Brain pericyte (primary cell): ENCODE measurements around the gene DNAH1.

Experiments used
- DNase-seq: peaks from one replicate; pipeline ENCODE4 v3.0.0-alpha.2; 2012; ENCODE audit warnings: low read depth, low spot score

DNAH1 gene

DNA sequence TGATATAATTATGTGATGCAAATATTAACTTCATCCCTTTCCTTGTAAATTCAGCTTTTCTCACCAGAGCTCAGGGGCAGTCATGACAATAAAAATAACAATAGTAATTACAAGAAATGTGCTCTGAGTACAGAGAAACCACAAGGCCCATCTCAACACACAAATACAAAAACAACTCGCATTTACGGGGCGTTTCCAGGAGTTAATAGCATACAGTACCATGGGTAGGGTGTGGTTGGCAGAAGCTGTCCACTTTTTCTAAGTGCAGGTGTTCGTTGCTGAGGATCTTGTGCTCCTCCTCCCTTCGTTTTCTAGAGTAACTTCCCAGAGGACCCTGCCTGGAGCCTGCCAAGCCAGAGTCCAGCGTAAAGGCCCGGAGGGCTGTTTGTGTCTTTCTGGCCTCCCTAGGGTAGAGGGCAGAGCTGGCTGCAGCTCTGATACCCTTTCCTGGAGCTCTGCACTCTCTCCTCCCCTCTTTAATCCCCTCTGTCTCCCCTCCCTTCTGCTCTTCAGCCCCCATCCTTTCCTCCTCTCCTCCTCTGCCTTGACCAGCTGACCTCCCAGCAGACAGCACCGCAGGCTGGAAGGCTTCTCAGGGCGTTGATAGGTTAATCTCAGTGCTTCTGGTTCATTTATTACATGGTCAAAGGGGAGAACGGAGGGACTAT, 117.3 kb downstream of the DNAH1 start:
- no peak for DNase-seq

GRCh38 chr3:52433996-52434479, 117.9 kb downstream of the DNAH1 start:
- no peak for DNase-seq

DNA sequence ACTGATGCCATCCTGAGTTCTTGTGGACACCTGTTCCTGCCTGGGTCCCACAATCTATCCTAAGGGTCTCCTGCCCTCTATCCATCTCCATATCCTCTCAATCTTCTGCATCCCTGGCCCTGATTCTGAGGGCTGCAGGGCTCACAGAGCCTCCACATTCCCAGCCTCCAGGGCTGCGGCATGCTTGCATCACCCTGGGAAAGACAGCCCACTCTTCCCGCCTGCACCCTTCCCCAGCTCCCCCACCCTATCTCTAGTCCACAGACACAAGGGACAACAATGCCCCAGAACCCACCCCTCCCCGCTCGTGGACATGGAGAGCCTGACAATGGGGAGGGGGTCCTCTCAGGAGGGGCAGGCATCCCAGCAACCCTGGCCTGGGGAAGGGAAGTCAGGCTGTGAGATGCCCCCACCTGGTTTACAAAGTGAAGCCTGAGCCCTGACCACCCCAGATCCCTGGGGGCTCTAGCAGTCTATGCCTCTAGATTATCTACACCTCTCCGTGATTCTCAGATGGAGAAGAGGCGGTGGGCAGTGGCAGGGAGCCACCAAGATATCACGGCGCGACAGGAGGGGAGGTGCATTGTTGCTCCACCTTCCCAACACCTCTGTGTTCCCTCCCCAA, 118.5 kb downstream of the DNAH1 start:
- no peak for DNase-seq

DNA sequence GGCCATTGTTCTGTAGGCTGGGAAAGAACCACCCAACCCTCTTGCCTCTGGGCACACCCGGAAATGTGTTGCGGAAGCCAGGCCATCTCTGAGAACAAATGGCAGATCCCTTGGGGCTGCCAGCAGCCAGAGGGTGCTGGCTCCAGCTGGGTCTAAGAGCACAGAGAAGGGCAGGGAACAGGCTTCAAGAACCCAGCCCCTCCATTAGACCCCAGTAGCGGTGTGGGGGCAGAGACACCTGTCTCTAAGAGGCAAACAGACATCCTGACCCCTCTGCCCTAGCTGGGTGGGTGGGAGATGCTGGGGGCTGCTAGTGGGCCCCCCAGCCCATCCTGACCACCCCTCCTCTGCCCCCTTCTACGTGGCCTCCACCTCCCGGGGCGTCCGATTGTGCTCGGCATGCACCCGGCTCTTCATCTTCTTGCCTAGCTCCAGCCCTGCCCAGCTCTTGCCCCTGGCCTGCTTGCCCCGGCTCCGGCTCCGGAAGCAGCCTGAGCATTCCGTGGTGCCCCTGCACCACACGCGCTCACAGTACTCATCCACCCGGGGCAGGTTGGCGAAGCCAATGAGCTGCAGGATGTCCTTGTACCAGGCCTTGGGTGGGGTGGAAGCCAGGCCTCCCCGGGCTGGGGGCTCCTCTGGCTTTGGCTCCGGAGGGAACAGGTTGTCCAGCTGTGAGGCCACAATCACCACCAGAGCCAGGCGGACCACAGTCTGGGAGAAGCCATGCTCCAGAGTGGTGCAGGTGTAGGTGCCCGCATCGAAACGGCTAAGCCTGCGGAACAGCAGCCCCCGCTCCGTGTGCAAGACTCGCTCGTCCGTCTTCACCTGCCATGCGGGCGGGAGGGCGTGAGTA, 119.4 kb downstream of the DNAH1 start:
- DNase-seq: no peak

GRCh38 chr3:52436500-52437149, 120.5 kb downstream of the DNAH1 start:
- peak; percentile 30 for DNase-seq

GRCh38 chr3:52437326-52438103, 121.4 kb downstream of the DNAH1 start:
- DNase-seq: no peak

GRCh38 chr3:52438104-52438376, 121.9 kb downstream of the DNAH1 start:
- no peak for DNase-seq

GRCh38 chr3:52438579-52439425, 122.7 kb downstream of the DNAH1 start:
- DNase-seq: no peak

DNA sequence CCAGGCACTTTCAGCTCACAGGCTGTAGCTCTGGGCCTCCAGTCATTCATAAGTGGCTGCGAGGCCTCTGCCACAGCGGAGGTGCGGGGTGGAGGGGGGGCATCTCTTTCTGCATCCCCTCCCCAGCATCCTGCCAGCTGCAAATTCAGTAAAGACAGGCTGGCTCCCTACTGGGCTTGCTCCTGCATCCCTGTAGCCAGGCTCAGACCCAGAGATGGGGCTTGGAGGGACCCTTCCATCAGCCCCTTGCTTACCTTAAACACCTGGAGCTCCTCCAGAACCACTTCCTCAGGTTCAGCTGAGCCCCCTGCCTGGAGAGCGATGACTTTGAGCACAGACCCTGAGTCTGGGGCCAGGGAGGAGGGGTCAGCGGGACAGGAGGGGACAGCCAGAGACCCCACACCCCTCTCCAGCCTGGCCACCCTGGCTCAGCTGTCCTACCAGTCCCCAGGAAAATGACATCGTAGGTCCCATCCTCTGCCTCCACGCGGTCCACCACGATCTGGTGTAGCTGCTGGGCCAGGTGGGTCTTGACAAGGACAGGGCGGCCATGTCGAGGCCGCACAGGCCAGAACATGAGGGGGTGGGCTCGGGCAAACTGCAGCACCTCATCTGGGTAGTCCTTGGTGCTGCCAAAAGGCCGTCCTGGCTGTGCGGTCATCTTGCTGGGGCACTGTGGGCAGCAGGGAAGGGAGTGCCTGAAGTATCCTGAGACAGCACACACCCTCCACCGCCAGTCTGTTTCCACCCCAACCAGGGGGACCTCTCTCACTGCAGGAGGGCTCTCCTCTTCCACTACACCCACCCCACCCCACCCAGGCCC, 123.5 kb downstream of the DNAH1 start:
- no peak for DNase-seq

GRCh38 chr3:52440249-52440551, 124.1 kb downstream of the DNAH1 start:
- DNase-seq: no peak

- no peak for DNase-seq
These were observed 124.6 kb downstream of the DNAH1 start for GRCh38 chr3:52440671-52441070.

DNA sequence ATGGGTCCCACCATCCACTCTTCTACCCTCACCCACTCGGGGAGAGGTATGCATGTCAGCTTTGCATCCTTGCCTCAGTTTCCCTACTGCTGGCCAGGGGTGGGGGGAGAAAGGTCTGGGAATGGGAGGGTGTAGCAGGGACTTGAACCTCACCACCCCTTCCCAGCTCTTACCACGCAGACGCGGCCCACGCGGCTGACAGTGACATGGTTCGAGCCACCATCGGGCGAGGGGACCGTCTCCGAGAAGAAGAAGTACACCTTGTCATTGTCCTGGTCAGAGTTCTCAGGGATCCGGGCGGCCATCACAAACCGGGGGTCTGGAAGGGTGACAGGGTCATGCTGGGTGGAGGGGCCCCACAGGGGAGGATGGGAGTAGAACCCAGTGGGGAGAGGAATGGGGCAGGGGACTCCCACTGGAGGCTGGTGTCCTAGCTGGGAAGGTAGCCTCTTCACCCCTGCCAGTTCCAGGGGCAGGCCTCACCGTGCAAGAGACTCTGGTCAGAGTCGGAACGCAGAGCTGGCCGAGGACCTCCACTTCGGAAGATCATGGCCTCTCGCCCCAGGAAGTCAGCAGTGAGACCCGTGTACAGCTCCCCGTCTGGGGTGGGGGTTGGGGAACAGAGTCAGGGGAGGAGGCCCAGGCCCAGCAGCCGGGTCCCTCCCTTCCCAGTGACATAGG, 125.1 kb downstream of the DNAH1 start:
- DNase-seq: no peak

DNA sequence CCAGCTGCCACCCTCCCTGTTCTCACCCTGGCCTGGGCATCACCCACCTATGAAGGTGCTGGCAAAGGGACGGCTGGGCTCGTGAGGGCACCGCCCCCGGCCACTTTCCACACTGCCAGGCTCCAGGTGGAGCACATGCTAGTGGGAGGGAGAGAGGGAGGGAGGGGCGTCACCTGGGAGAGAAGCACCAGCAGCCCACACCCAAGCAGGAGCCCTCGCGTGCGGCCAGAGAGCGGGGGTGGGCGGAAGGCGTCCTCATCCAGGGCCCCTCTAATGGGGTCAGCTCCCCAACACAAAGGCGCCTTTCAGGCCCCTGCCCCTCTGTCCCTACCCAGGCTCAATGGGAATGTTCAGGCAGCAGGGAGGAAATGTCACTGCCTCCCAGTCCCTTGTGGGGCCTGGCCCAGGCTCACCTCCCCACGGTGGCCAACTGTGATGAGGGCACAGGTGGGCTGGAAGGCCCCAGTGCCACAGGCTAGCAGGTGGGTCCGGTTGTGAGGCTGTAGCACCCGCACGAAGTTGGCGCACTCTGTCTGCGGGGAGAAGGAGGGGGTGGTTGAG, 125.7 kb downstream of the DNAH1 start:
- DNase-seq: no peak

DNA sequence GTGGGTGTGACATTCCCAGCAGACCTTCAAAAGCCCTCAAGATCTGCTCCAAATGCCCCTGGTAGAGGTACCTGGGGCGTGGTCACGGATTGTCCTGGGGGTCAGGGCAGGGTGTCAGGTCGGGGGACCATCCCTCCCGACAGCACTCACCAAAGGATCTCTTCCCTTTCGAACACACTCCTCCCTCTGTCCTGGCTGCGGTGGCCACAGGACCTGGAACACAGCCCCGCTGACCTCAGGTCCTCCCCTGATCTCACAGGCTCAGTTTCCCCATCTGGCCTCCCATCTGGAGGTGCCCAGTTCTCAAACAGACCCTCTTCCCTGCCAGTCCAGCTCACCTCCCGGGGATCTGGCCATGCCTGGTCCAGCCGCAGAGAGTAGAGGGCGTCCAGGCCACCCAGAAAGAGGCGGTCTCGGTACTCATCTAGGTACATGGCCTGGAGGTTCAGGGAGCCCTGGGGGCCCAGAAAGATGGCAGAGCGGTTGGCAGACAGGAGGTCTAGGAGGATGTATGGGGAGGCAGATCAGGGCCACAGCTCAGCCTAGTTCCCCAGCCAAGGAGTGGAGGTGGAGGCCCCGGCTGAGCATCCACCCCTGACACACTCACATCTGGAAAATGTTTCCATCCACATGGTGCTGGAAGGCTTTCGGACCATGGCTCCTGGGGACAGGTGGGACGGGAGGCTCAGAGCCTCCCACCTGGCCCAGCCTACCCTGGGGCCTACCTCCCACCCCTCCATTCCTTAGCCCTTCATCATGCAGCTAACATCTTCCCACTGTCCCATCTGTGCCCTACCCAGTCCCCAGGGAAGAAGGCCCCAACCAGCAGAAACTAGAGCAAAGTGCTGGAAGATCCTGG, 126.5 kb downstream of the DNAH1 start:
- no peak for DNase-seq

GRCh38 chr3:52443268-52443610, 127.1 kb downstream of the DNAH1 start:
- no peak for DNase-seq

DNA sequence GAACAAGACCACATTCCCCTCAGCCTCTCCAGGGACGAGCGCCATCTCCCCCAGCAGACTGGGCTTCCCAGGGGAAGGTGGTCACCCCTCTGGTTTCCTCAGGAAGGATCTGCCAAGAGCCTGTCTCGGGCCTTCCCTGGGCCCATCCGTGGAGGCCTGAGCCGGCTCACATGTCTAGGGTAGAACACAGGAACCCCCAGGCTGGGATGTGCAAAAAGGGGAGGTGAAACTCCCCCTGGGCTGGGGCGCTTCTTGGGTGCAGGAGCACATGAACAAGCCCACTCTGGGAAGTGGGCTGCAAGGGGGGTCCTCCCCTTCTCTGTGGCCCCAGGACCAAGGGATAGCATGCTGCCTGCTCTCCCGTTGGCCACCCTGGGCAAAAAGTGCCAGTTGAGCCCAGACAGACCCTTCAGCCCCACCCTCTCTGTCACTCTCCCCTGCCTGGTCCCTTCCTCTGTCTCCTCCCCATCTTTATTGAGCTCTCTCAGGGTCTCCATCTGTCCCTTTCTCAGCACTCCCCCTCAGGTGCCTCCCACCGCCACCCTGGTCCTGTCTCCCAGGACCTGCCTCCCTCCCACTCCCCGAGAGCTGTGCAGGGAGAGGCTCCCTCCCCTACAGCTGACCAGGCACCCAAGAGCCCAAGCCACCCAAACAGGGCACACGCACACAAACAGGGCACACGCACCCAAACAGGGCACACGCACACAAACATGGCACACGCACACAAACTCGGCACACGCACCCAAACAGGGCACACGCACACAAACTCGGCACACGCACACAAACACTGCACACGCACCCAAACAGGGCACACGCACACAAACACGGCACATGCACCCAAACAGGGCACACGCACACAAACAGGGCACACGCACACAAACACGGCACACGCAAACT, 127.9 kb downstream of the DNAH1 start:
- no peak for DNase-seq
